Stimulated activated naive CD4-positive, alpha-beta T cell (primary cell): ENCODE results near the gene UBA52.

Experiments
- DNase-seq, 6 experiments: peaks; one replicate each; lab custom pipeline; 2025; lab: John Stamatoyannopoulos, UW

UBA52 gene

DNA sequence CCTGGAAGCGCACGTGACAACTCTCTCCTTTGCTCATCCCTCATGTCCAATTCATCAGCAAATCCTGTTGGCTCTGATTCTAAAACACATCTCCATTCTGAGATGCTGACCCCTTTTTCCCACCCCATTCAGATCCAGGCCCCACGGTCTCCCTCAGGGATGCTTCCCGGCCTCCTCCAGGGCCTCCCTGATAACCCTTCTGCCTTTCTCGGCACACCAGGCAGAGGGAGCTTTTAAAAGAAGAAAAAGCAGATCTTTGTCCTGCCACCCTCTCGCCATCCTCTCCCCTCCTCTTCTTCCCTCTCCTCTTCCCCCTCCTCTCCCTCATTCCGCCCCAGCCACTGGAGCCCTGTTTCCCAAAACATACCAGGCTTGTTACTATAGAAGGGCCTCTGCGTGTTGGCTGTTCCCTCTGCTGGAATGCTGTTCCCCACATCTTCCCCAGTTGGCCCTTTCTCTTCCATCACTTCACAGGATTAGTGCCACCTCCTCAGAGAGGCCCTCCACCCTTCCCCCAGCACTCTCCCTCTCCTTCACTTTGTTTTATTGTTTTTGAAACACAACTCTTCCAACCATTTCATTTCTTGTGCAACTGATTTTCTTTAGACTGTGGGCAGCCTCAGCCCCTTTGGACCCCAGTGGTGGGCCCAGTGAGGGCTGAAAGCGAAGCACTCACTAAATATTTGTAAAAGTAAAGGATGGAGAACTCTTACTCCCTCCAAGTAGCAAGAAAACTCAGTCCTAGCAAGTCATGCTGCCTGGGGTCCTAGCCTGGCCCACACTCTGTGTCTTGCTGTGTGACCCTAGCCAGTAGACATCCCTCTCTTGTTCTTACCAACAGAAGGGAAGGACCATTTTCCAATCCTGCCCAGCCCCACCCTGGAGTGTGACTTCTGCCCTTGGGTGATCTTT is 37.4 kb downstream of the UBA52 start:
- DNase-seq, result no peak

DNA sequence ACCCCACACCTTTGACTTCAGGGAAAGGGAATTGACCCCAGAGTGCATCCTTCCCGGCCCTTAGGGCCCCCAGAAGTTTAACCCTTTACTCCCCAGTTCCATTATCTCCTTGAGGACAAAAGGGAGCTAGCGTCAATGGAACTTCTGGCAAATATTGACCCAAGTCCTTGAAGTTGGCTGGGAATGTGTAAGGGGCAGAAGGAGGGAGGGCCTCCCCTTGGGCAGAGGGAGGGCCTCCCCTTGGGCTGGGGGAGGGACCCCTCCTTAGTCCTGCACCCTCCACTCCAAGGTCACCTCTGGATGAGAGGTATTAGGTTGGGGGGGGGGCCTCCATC is 38.0 kb downstream of the UBA52 start:
- no peak for DNase-seq

DNA sequence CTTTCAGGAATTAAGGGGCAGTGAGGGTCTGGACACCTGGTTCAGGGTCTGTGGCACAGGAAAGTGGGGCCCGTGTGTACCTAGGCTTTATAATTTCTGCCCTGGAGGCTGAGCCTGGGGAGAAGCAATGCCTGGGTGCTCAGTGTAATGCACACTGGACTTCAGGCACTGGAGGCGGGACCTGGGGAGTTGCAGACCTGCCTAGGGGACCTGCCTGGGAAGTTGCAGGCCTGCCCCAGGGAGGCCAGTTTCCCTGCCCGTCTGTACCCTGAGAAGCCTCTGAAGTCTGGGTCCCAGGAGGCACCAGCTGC is 38.5 kb downstream of the UBA52 start:
- DNase-seq, result no peak

DNA sequence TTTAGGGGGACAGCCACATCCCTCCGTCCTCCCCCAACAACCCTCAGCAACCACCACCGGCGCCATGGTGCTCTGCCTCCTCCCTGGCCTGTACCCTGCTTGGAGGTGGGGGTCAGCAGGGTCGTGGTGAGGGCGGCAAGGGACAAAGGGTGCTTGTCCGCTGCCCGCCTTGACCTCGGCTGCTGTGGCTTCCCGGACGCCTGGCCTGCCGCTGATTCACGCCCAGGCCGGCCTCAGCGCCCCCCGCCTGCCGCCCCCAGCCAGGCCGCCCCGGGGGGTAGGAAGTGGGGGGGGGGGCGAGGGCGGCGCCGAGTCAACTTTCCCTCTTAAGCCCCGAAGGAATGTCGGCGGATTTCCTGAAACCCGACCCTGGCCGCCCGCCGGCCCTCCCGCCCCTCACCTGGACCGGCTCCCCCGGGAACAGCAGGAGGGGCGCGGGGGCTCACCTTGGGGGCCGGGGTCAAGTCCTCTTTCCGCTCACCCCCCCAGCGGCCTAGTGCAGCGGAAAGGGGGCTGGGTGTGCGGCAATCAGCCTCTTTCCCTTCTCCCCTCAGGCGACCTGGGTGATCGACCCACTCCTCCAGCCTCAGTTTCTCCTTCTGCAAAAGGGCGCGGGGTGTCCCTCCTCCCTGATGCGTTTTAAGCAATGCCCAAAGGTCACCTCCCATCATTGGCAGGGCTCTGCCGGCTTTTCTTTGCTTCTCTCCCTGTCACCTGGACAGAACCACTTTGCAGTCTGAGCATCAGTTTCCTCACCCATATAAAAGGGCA is 39.1 kb downstream of the UBA52 start:
- no peak for DNase-seq

DNA sequence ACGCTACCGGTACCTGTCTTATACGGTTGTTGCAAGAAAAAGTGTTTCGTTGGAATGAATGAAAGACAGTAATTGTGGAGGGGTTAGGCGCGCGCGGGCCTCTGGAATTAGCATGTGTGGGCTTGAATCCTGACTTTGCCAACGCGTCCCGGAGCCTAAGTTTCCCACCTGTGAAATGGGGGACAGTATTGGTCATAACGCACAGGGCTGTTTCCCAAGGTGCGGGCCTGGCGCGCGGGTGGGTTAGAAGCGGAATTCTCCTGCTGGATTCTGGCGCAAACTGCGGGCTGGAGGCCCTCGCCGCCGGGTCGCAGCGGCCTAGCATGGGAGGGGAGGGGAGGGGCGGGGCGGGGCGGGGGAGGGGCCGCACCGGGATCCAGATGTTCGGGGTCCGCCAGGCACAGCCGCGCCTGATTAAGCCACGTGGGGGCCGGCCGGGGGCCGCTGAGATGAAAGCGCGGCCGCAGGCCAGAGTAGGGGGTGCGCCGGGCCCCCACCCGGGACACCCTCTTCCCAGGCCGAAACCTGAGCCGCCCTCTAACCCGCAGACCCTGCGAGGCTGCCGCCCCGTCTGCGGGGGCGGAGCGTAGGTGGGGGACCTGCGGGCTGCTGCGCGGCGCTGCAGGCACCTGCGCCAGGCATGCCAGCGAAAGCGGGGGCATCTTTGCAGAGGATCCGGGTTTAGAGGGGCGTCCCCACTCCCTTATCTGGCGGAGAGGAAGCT is 39.8 kb downstream of the UBA52 start:
- peak in 1 of 6 experiments; percentile 5 for DNase-seq

DNA sequence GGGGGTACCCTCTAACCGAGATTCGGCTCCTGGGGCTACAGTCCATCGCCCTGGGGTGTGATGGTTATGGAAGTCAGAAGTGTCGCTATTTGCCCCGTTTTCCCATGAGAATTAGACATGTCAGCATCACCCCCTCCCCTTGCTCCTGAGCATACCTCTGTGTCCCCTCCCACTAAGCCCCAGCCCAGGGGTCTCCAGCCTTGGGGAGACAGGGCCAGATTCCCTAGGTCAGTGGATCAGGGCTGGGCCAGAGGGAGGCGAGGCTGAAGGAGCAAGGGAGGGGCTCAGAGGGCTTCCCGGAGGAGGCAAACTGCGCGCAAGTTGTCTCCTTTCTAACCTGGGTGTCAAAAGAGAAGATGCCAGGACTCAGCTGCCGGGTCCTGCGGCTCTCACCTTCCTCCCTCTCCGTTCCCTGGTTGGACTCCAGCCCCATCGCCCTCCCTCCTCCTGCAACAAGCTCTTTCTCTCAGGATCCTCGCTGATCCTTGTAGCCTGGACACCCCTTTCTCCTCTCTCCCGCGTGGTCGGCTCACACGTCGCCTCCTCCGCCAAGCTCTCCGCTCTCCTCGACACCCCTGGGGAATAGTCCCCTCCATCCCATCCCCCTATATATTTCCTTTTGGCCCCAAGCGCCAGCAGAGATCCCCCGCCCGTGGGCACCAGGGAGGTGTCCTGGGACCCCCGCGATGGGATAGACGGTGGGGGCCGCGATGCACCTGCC is 40.6 kb downstream of the UBA52 start:
- no peak for DNase-seq

DNA sequence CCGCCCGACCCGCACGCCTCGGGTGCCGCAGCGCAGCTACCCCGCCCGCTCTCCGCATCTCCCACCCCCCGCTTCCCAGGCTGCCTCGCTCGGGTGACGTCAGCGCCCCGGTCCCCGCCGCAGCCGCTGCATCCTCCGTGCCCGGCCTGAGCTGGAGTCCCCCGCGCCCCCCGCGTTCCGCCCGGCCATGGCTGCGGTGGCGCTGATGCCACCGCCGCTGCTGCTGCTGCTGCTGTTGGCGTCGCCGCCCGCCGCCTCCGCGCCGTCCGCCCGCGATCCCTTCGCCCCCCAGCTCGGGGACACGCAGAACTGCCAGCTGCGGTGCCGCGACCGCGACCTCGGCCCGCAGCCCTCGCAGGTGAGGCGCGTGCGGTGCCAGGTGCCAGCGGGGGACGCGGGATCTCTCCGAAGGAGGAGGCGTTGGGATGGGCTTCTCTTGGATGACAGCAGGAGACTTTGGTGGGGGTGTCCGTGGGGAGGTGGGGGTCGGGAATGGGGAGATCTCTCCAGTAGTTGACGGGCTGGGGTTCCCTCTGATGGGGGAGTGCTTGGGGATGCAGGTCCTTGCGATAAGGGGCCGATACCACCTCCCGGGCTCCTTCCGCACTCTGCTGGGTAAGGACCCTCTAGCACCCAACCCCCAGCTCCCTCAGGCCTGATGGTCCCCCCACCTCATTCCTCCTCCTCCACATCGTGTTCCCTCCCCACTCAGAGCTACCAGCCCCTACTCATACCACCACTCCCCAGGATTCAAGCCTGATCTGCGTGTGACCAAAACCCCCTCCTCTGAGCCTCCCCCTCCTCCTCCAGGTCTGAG is 41.3 kb downstream of the UBA52 start, which contains the start of gene TMEM59L:
TSS of gene TMEM59L (plus strand) at position 99 of the 817 bp plus-strand sequence. CDS start at position 188, 89 bp downstream.
- DNase-seq, result peak in 5 of 6 experiments; percentile 33 to 61 (median 46)

DNA sequence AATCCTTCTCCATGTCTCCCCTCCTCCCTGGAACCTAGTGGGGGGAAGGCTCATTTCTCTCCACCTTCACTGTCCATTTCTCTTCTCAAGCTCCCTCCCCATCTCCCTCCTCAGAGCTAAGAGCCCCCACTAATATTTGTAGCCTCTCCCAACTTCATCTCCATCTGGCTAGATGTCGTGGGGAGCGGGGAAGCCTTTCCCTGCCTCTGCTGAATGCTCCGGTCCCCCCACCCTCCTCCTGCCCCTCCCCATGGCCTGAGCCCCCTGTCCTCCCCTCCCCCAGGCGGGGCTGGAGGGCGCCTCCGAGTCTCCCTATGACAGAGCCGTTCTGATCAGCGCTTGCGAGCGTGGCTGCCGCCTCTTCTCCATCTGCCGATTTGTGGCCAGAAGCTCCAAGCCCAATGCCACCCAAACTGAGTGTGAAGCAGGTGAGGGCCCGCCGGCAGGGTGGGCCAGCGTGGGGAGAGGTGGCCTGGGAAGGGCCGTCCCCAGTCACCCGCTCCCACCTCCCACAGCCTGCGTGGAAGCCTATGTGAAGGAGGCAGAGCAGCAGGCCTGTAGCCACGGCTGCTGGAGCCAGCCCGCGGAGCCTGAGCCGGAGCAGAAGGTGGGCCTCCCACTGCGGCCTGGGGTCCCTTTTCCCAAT is 42.1 kb downstream of the UBA52 start:
- no peak for DNase-seq

DNA sequence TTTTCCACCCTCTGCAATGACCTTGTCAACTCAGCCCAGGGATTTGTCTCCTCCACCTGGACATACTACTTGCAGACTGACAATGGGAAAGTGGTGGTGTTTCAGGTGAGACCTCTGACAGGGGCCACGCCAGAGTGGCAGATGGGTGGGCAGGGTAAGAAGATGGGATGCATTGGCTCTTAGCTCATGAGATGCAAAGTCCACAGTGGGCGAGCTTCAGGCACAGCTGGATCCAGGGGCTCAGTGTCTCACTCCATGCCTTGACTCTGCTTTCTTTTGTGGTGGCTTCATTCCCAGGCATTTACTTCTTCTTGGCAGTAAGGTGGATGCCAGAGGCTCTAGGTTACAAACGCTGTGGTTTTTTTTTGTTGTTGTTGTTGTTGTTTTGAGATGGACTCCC is 44.4 kb downstream of the UBA52 start:
- DNase-seq, result no peak

DNA sequence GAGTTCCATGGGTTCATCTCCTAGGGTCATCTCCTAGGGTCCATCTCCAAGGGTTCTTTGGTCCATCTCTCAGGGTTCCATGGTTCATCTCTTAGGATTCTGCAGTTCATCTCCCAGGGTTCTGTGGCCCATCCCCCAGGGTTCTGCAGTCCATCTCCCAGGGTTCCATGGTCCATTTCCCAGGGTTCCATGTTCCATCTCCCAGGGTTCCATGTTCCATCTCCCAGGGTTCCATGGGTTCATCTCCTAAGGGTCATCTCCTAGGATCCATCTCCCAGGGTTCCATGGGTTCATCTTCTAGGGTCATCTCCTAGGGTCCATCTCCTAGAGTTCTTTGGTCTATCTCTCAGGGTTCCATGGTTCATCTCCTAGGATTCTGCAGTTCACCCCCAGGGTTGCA is 45.9 kb downstream of the UBA52 start:
- no peak for DNase-seq

DNA sequence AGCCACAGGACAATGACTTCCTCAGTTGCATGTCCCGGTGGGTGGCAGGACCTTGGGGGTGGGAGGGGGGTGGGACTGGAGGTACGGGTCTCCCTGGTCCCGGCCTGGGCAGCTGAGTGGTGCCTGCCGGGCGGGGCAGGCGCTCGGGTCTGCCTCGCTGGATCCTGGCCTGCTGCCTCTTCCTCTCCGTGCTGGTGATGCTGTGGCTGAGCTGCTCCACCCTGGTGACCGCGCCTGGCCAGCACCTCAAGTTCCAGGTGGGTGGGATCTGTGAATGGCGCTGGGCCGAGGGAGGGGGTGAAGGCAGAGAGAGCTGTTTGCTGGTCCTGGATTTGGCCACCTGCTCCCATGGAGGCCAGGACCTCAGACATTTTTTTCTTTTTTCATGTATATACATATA is 46.6 kb downstream of the UBA52 start:
- no peak for DNase-seq

DNA sequence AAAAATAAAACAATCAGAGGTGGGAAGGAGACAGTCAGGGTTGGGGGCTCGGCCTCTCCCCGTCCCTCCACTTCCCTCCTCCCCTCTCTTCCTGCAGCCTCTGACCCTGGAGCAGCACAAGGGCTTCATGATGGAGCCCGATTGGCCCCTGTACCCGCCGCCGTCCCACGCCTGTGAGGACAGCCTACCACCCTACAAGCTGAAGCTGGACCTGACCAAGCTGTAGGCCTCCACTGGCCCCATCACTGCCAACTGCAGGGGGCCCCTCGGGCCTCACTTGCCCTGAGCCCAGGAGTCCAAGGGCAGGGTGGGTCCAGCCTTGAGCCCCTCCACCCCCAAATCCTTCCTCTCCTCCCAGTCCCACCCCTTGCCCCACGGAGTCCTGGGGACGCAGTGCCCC is 48.7 kb downstream of the UBA52 start:
- no peak for DNase-seq

DNA sequence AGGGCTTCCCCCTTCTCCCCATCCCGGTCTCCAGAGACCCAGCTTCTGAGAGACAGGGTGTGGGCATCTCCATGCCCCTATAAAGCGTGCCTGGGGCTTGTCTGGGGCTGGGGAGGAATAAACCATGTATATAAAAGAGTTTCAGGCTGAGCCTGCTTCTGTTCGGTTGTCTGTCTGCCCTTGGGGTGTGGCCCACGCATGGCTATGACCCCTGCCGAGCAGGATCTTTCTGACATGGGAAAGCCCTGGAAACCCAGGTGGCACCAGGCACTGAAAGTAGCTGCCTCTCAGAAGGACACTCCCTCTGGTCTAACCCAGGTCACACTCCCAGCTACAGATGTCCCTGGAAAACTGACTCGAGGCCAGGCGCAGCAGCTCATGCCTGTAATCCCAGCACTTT is 49.2 kb downstream of the UBA52 start:
- DNase-seq, result no peak

DNA sequence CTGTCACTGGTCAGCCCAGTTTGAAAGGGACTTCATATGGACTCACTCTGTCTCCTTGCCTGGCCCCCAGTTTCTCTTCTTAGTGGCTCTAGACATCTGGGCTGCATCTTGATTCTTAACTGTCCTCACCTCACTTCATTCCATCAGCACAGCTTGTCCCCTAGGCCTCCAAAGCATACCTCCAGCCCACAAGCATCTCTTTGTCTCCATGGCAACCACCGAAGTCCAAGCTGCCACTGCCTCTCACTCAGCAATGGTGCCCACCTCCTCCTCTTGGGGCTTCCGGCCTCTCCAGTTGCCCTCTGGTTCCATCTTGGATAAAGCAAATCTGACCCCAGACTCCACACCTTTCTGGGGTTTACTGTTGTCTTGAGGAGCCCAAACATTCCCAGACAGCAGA is 55.2 kb downstream of the UBA52 start:
- no peak for DNase-seq
